GM18907 (cell line): Measurements from ENCODE around the gene KIR2DL3.
"Not testable (repeated sequence)": the region's sequence is repeated elsewhere in the genome, so short reads cannot be mapped to it uniquely, and the experiment has no call there.

Experiments
- ATAC-seq: cut with Tn5 transposase; IDR thresholded peaks from one replicate; pipeline ENCODE4 v1.9.1; 2021; ENCODE audit warnings: mild to moderate bottlenecking, moderate library complexity; ENCODE audit not compliant: unreplicated experiment

KIR2DL3 gene

GRCh38 chr19:54738306-54738705, at the start of gene KIR2DL3:
Gene KIR2DL3, plus strand, starts transcription at chr19:54738513. Its CDS starts 33 bp downstream, at chr19:54738546.
- ATAC-seq, result not testable (repeated sequence)

- no peak for ATAC-seq
These were observed 46.6 kb upstream of the KIR2DL3 start for GRCh38 chr19:54691582-54692297.

- ATAC-seq, result no peak
These were observed 46.1 kb upstream of the KIR2DL3 start for GRCh38 chr19:54692298-54692615.

GRCh38 chr19:54694648-54695047, 43.7 kb upstream of the KIR2DL3 start:
- ATAC-seq, result no peak

GRCh38 chr19:54696117-54696548, 42.2 kb upstream of the KIR2DL3 start:
- ATAC-seq, result no peak

- ATAC-seq, result no peak
These were observed 41.5 kb upstream of the KIR2DL3 start for GRCh38 chr19:54696766-54697165.

- not testable (repeated sequence) for ATAC-seq
These were observed 40.6 kb upstream of the KIR2DL3 start for GRCh38 chr19:54697716-54698115.

- ATAC-seq, result no peak
These were observed 33.4 kb upstream of the KIR2DL3 start for GRCh38 chr19:54704928-54705327.

GRCh38 chr19:54707962-54708361, 30.4 kb upstream of the KIR2DL3 start:
- no peak for ATAC-seq

- no peak for ATAC-seq
These were observed 29.5 kb upstream of the KIR2DL3 start for GRCh38 chr19:54708781-54709180.

GRCh38 chr19:54709212-54709948, 28.9 kb upstream of the KIR2DL3 start:
- no peak for ATAC-seq

- ATAC-seq, result not testable (repeated sequence)
These were observed 28.4 kb upstream of the KIR2DL3 start for GRCh38 chr19:54709956-54710355.

- ATAC-seq, result no peak
These were observed 14.2 kb upstream of the KIR2DL3 start, which contains the start of gene KIR3DL3 for GRCh38 chr19:54724142-54724541. Gene KIR3DL3, plus strand, starts transcription at chr19:54724442. Its CDS starts 55 bp downstream, at chr19:54724497.

- ATAC-seq, result no peak
These were observed 13.7 kb upstream of the KIR2DL3 start for GRCh38 chr19:54724644-54725043.

GRCh38 chr19:54725321-54725720, 13.0 kb upstream of the KIR2DL3 start:
- ATAC-seq, result no peak

- ATAC-seq, result no peak
These were observed 10.8 kb upstream of the KIR2DL3 start for GRCh38 chr19:54727562-54727961.

- no peak for ATAC-seq
These were observed 10.1 kb upstream of the KIR2DL3 start for GRCh38 chr19:54728167-54728566.

- no peak for ATAC-seq
These were observed 8.7 kb upstream of the KIR2DL3 start for GRCh38 chr19:54729416-54730188.

- no peak for ATAC-seq
These were observed 7.1 kb upstream of the KIR2DL3 start for GRCh38 chr19:54731191-54731590.

GRCh38 chr19:54738715-54739114, 402 bp downstream of the KIR2DL3 start:
- ATAC-seq, result no peak
